Stimulated activated CD4-positive, alpha-beta T cell treated with anti-CD3 and anti-CD28 coated beads, Interleukin-15, amount 100 ng/mL, for 48 hours (primary cell): Measurements from ENCODE around the gene RELB.

Experiments
- DNase-seq, 2 donors: peaks; one replicate each; pipeline ENCODE4 v3.0.0-alpha.2; 2020; ENCODE audit warnings: low read depth in 2 of 2

The RELB gene

DNA sequence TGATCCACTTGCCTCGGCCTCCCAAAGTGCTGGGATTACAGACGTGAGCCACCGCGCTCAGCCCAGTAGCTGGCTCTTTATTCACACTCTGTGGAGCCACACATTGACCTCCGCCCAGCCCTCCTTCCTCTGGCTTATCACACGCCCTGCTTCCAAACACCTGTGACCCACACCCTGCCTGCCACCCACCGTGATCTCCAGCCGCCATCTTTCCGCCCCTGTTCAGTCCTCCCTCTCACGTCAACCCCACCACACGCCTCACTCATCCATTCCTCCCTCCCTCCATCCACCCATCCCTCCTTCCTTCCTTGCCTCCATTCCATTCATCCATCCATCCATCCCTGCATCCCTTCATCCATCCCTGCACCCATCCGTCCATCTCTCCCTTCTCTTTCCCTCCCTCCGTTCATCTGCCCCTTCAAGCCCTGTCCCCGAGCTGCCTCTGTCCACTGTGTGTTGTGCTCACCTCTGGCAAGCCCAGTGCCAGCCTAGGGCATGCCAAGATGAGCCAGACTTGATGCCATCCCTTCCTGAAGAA lies 57.4 kb downstream of the RELB start:
- DNase-seq = no peak

- peak; percentile 70 to 80 for DNase-seq
These were observed 58.1 kb downstream of the RELB start for GRCh38 chr19:45059258-45059965.

- no peak for DNase-seq
These were observed 60.7 kb downstream of the RELB start for GRCh38 chr19:45061965-45062364.

GRCh38 chr19:45063851-45064801 lies 62.9 kb downstream of the RELB start:
- DNase-seq = no peak

GRCh38 chr19:45066921-45067661 lies 65.8 kb downstream of the RELB start:
- no peak for DNase-seq

DNA sequence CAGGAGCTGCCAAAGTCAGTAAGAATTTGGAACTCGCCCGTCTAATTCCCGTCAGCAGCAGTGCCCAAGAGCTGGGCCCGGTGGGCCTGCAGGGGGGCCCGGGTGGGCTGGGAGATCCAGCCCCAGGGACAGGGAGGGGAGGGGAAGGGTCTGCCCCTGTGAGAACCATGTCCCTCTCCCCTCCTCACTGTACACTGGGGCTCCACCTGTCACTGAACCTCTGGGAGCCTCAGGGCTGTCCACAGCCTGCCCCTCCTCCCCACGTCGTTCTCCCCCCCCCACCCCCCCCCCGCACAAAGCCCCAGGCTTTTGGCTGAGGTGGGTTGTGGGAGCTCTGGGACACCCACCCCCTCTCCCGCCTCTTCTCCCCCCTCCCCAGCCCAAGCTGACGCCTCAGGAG lies 66.8 kb downstream of the RELB start:
- DNase-seq = no peak

GRCh38 chr19:45069056-45069455 lies 67.8 kb downstream of the RELB start:
- no peak for DNase-seq

GRCh38 chr19:45070214-45070613 lies 69.0 kb downstream of the RELB start:
- DNase-seq = no peak

GRCh38 chr19:45070861-45071544 lies 69.7 kb downstream of the RELB start:
- DNase-seq = no peak

GRCh38 chr19:45071545-45071938 lies 70.3 kb downstream of the RELB start:
- DNase-seq = no peak

DNA sequence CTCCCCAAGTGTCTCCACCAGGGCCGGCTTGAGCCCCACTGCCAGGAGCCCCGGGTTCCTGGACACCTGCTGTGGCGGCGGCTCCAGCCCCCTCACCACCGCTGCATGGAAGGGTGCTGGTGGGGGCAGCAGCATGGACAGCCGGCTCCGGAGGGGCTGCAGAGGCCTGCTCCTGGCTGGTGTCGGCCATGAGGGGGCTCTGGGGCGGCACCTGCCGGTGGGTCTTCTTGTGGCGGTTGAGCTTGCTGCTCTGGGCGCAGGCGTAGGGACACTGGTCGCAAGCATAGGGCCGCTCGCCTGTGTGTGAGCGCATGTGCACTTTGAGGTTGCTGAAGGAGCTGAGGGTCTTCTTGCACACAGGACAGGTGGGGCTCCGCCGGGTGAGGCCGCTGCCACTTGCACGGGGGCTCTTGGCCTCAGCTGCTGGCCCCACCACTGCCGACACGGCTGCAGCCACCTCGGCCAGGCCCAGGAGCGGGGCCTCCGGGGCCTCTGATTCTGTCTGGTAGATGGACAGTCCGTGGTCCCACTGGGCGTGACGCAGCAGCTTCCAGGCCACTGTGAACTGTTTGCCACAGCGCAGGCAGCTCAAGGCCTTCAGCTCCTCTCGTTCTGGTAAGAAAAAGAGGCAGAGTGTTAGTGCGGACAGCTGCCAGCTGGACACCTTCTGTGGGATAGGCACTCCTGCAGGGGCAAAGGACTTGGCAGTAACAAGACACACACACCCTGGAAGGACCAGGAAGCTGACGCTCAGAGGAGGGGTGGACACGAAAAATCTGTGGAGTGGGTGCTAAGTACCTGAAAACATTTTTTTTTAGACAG lies 70.9 kb downstream of the RELB start:
- no peak for DNase-seq

GRCh38 chr19:45074744-45075300 lies 73.6 kb downstream of the RELB start:
- no peak for DNase-seq

- DNase-seq = no peak
These were observed 74.2 kb downstream of the RELB start for GRCh38 chr19:45075301-45076028.

DNA sequence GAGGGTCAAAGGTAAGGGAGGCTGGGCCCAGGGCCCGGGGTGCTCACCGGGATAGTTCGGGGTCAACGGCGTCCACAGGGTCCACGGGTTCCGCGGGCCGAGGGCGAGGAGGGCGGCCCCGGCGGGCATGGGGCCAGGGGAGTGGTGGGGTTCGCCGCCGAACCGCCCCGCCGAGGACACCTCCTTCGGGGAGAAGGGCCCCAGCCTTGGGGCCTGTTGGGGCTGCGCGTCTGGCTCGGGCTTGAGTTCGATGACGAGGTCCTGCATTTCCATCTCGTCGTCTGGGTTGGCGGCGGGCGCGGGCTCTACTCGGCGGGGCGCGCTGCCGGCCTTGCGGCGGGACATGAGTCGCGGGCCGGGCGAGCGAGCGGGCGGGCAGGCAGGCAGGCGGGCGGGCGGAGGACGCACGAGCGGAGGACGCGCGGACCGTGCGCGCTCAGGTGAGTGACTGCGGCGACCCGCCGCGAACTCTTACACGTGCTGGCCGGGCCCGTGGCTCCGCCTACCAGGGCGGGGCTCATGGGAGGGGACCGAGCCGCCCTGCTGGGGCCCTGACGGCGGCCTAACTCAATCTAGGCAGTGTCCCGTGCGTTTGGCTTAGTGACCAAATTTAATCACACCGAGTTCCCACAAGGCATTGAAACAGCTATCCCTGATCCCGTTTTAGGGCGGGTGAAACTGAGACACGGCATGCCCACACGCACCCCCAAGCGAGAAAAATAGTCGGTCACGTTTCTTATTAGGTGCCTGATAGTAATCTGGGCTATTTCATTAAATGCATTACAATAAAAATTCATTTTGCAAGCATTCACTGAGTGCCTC lies 75.0 kb downstream of the RELB start, which contains the start of gene ZNF296:
TSS of gene ZNF296 (minus strand) at position 450 of the 822 bp plus-strand sequence. CDS start at position 345, 105 bp downstream.
- DNase-seq = peak; percentile 63 to 80

DNA sequence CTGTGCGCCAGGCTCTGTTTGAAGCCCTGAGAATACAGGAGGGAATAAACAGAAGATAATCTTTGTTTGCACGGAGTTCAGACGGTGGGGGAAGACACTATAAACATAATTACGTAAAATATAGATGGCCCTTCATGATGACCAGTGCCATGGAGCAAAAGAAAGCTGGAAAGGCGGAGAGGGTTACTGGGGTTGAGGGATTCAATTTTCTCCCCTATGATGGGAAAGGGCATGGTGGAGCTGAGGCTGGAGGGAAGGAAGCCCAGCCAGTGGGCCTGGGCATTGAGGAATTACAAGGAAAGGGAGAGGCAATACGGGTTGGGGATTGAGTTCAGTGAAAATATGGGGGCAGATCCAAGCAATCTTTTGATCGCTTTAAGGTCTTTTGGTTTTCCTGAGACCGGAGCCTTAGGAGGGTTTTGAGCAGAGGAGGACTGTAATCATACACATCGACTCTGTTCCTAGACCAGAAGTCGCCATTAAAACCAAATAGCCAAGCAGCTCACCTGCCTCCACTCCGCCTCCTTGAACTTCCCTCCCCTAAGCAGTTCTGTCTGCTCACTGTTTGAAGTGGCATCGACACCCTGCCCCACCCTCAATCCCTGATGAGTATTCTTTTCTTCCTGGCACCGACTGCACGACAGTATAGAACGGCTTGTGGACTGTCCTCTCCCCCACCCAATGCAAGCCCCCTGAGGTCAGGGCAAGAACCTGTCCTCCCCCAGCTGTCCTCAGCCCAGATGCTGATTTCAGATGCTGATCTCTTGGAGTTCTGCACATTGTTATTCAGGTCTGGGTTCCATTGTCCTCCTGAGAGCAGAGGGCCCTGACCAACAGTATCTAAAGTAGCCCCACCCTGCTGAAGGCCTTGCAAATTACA lies 75.8 kb downstream of the RELB start:
- no peak for DNase-seq

DNA sequence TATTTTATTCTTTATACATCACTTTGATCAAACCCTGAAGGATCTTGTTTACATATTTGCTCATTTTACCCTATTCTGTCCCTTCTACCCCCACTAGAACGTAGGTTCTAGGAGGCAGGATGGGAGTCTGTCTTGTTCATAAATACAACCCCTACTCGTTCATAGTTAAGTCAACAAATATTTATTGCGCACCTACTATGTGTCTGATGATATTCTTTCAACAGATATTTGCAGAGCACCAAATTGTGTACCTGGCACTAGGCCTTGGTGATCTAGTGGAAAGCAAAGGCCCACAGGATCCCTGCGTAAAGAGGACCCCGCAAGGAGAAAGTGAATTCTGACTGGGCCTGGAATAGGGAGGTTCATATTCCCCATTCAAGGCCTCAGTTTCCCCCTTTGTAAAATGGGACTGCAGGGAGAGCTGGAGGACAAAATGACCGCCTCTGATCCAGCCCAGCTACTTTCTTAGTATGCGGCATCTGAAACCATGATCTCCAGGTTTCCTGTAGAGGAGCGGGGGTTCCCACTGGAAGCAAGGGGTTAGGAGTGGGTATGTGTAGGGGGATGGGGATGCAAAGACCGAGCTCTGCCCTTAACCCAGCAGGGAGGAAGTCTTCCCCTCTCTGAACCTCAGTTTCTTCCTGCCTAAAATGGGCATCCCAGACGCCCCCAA lies 77.3 kb downstream of the RELB start:
- DNase-seq = no peak
